H1 (cell line): Measurements from ENCODE around the gene PLCB1. TPM values are rescaled to one million over a fixed set of nuclear protein-coding genes. Genes with fewer than 3 reads are reported as not detected.

ENCODE experiments used
- CTCF ChIA-PET: fragments of 300-600 bp; sonication (Branson Sonifier 250); formaldehyde crosslinking; loops from one replicate; lab custom pipeline; 2021; ENCODE audit not compliant: partially characterized antibody; lab: Charles Lee
- POLR2A ChIA-PET: fragments of 300-600 bp; sonication (Branson Sonifier 250); formaldehyde crosslinking; loops from one replicate; lab custom pipeline; 2021; ENCODE audit warnings: inconsistent platforms; ENCODE audit not compliant: partially characterized antibody; lab: Charles Lee
- DNase-seq, 2 experiments: peaks; one replicate each; pipeline versions ENCODE4 v3.0.0 to v3.0.0-alpha.2; 2010 to 2022; ENCODE audit warnings: low spot score in 2 of 2, low read depth in 1 of 2, mixed read lengths in 1 of 2
- FAIRE-seq: peaks from 2 replicates; lab custom pipeline; 2011; peaks lifted over from hg19 to GRCh38; lab: Jason Lieb, UNC
- H2AFZ ChIP-seq: 2 replicates; pipeline ENCODE4 v1.8.1; 2012; ENCODE audit warnings: low read length, inconsistent platforms
- H2AK5ac ChIP-seq: 2 replicates; pipeline ENCODE4 v1.6.1; 2013; ENCODE audit warnings: low read depth, low read length
- H2BK120ac ChIP-seq: replicated peaks from 2 replicates; pipeline ENCODE3; 2013; ENCODE audit warnings: low read depth, low read length, inconsistent platforms
- H2BK12ac ChIP-seq: 2 replicates; pipeline ENCODE4 v1.6.1; 2013; ENCODE audit warnings: low read depth, low read length
- H2BK15ac ChIP-seq: 2 replicates; pipeline ENCODE4 v1.6.1; 2013; ENCODE audit warnings: low read length
- H2BK20ac ChIP-seq: 2 replicates; pipeline ENCODE4 v1.6.1; 2013; ENCODE audit warnings: low read length
- H2BK5ac ChIP-seq: 2 replicates; pipeline ENCODE4 v1.6.1; 2013; ENCODE audit warnings: low read depth, low read length
- H3K14ac ChIP-seq: 2 replicates; pipeline ENCODE4 v1.6.1; 2013; ENCODE audit warnings: inconsistent platforms; ENCODE audit not compliant: insufficient read length
- H3K18ac ChIP-seq: 2 replicates; pipeline ENCODE4 v1.6.1; 2013; ENCODE audit warnings: low read length; ENCODE audit errors: extremely low read depth
- H3K23ac ChIP-seq: 2 replicates; pipeline ENCODE4 v1.6.1; 2013; ENCODE audit warnings: inconsistent platforms; ENCODE audit not compliant: insufficient read length
- H3K23me2 ChIP-seq: 2 replicates; pipeline ENCODE4 v1.6.1; 2013; ENCODE audit warnings: low read depth, low read length
- H3K27ac ChIP-seq: 2 replicates; pipeline ENCODE4 v1.6.1; 2011; ENCODE audit warnings: low read depth, low read length, inconsistent platforms
- H3K27me3 ChIP-seq, 4 experiments: replicated peaks in 1 of 4; 1 replicate in 1 of 4; 2 replicates in 3 of 4; pipeline versions ENCODE4 v1.6.1 to v1.8.1; 2011 to 2013; ENCODE audit warnings: low read length in 3 of 4, mild to moderate bottlenecking in 3 of 4, inconsistent platforms in 2 of 4, mixed read lengths in 2 of 4, moderate library complexity in 1 of 4; ENCODE audit not compliant: control insufficient read depth in 3 of 4, insufficient read depth in 3 of 4; ENCODE audit errors: extremely low read depth in 1 of 4
- H3K36me3 ChIP-seq, 4 experiments: 2 replicates each; pipeline versions ENCODE4 v1.6.1 to v1.8.1; 2011 to 2013; ENCODE audit warnings: mild to moderate bottlenecking in 4 of 4, low read length in 3 of 4, moderate library complexity in 2 of 4, control low read depth in 1 of 4, inconsistent platforms in 1 of 4; ENCODE audit not compliant: insufficient read depth in 4 of 4, control insufficient read depth in 2 of 4
- H3K4ac ChIP-seq: replicated peaks from 2 replicates; pipeline ENCODE3; 2013; ENCODE audit warnings: low read length, low read depth, mixed read lengths, inconsistent platforms; ENCODE audit not compliant: insufficient read length
- H3K4me1 ChIP-seq, 4 experiments: replicated peaks in 1 of 4; 1 replicate in 1 of 4; 2 replicates in 3 of 4; pipeline versions ENCODE4 v1.6.1 to v1.8.1; 2011 to 2013; ENCODE audit warnings: low read length in 3 of 4, inconsistent platforms in 2 of 4, mixed read lengths in 1 of 4; ENCODE audit not compliant: insufficient read depth in 4 of 4, control insufficient read depth in 3 of 4
- H3K4me2 ChIP-seq, 2 experiments: 2 replicates each; pipeline versions ENCODE4 v1.6.1 to v1.8.1; 2011 to 2013; ENCODE audit warnings: low read depth in 2 of 2, low read length in 2 of 2, control low read depth in 1 of 2, inconsistent platforms in 1 of 2, mild to moderate bottlenecking in 1 of 2; ENCODE audit not compliant: insufficient read depth in 1 of 2
- H3K4me3 ChIP-seq, 4 experiments: fragments of 200-600, 300-600 bp in 1 of 4; sonication (generic), shearing (Covaris generic), sonication (Bioruptor Twin) in 1 of 4; 2 replicates each; pipeline versions ENCODE4 v1.5.1 to v1.8.1; 2011 to 2016; ENCODE audit warnings: low read length in 4 of 4, low read depth in 3 of 4, control low read depth in 2 of 4, inconsistent platforms in 2 of 4, mild to moderate bottlenecking in 2 of 4, mixed read lengths in 1 of 4, moderate library complexity in 1 of 4; ENCODE audit not compliant: insufficient read depth in 2 of 4; ENCODE audit errors: extremely low read depth in 1 of 4
- H3K56ac ChIP-seq: replicated peaks from 2 replicates; pipeline ENCODE3; 2013; ENCODE audit warnings: low read depth, mild to moderate bottlenecking, mixed read lengths, low read length, inconsistent platforms; ENCODE audit not compliant: insufficient read length
- H3K79me1 ChIP-seq: 2 replicates; pipeline ENCODE4 v1.6.1; 2013; ENCODE audit warnings: low read depth, low read length, control low read depth
- H3K79me2 ChIP-seq, 2 experiments: 2 replicates each; pipeline versions ENCODE4 v1.6.1 to v1.8.1; 2012 to 2013; ENCODE audit warnings: low read length in 2 of 2, mild to moderate bottlenecking in 2 of 2, inconsistent platforms in 1 of 2; ENCODE audit not compliant: insufficient read depth in 2 of 2, control insufficient read depth in 1 of 2
- H3K9ac ChIP-seq, 4 experiments: replicated peaks in 1 of 4; 1 replicate in 1 of 4; 2 replicates in 3 of 4; pipeline versions ENCODE4 v1.6.1 to v1.8.1; 2011 to 2013; ENCODE audit warnings: low read depth in 3 of 4, low read length in 3 of 4, control low read depth in 2 of 4, mild to moderate bottlenecking in 2 of 4, moderate library complexity in 2 of 4, inconsistent platforms in 1 of 4; ENCODE audit errors: extremely low read depth in 1 of 4
- H3K9me3 ChIP-seq, 2 experiments: 2 replicates each; pipeline versions ENCODE4 v1.6.1 to v1.8.1; 2012 to 2013; ENCODE audit warnings: mild to moderate bottlenecking in 2 of 2, moderate library complexity in 2 of 2, control low read depth in 1 of 2, inconsistent platforms in 1 of 2, low read depth in 1 of 2, low read length in 1 of 2, mixed read lengths in 1 of 2; ENCODE audit not compliant: insufficient read depth in 2 of 2
- H4K20me1 ChIP-seq, 2 experiments: replicated peaks in 1 of 2; 2 replicates each; pipeline versions ENCODE3 to v1.8.1; 2011 to 2013; ENCODE audit warnings: inconsistent platforms in 2 of 2, low read length in 2 of 2, mild to moderate bottlenecking in 1 of 2; ENCODE audit not compliant: insufficient read depth in 2 of 2, control insufficient read depth in 1 of 2
- H4K5ac ChIP-seq: 2 replicates; pipeline ENCODE4 v1.6.1; 2013; ENCODE audit warnings: low read length, low read depth, mixed read lengths, inconsistent platforms; ENCODE audit not compliant: insufficient read length
- H4K8ac ChIP-seq: 2 replicates; pipeline ENCODE4 v1.8.0; 2013; ENCODE audit warnings: mild to moderate bottlenecking, moderate library complexity, low read length, inconsistent platforms; ENCODE audit not compliant: insufficient read depth; ENCODE audit errors: extremely low read depth
- H4K91ac ChIP-seq: replicated peaks from 2 replicates; pipeline ENCODE3; 2013; ENCODE audit warnings: low read length, mixed read lengths, inconsistent platforms; ENCODE audit not compliant: insufficient read length
- CTCF ChIP-seq, 3 experiments: IDR thresholded peaks; 1 replicate in 2 of 3; 2 replicates in 1 of 3; pipeline versions ENCODE4 v1.5.1 to v1.6.1; 2011; ENCODE audit warnings: low read length in 3 of 3, mild to moderate bottlenecking in 3 of 3, inconsistent platforms in 2 of 3, low read depth in 1 of 3, moderate library complexity in 1 of 3; ENCODE audit not compliant: insufficient read depth in 1 of 3; ENCODE audit errors: control extremely low read depth in 1 of 3
- TBP ChIP-seq: IDR thresholded peaks from 2 replicates; pipeline ENCODE4 v1.6.1; 2011; ENCODE audit warnings: low read depth, low read length, improper control_type of control experiment
- WGBS, 2 experiments: shearing (Covaris generic) in 1 of 2; methylation state at CpG; one replicate each; pipeline versions ENCODE4 v1.1.6 to v1.1.7; 2013 to 2015; ENCODE audit warnings: low lambda C conversion rate in 2 of 2, mixed read lengths in 2 of 2, inconsistent platforms in 1 of 2, low coverage in 1 of 2, missing lambda C conversion rate in 1 of 2; ENCODE audit not compliant: insufficient replicate concordance in 2 of 2, insufficient coverage in 1 of 2, insufficient read length in 1 of 2; ENCODE audit errors: extremely low coverage in 1 of 2, missing lambda C conversion rate in 1 of 2; 5-methylcytosine and 5-hydroxymethylcytosine counted together
- polyA plus RNA-seq, 7 experiments: library from polyadenylated mRNA; depleted of rRNA in 3 of 7; stranded (reverse) in 5 of 7; unstranded in 2 of 7; fragments of >200 nt in 5 of 7; fragments of 200-250 nt in 2 of 7; gene quantifications; 1 replicate in 5 of 7; 2 replicates in 1 of 7; 4 replicates in 1 of 7; pipeline versions ENCODE4 v1.2.1 to v1.2.3, GENCODE V29; 2011 to 2013; ENCODE audit warnings: missing spikeins in 2 of 7, mixed read lengths in 2 of 7
- total RNA-seq: library from RNA; stranded (reverse); fragmentation: NEBNext Ultra II Directional; extraction: Animal tissue kit (Norgen Biotek cat#: 25700); gene quantifications from 2 replicates; pipeline ENCODE4 v1.2.1, GENCODE V29; 2021

PLCB1 gene
- total and polyA plus RNA-seq, 2 of the 8 experiments (the other 6 are each of a cell fraction or from before 2014, with no cell fraction given), result 2.6 to 9.1 TPM

- no peak overlapping the region for H3K56ac ChIP-seq
- H3K36me3 ChIP-seq, result no peaks in the 10 kb centered on the region
- H3K4me1 ChIP-seq, result peaks cover 0 to 2% (median 0%) of the 10 kb centered on the region in 4 experiments; a peak in 2 of 7 replicates
- H2BK12ac ChIP-seq, result no peak overlapping the region
- no peak overlapping the region for H2AFZ ChIP-seq
- no peaks in the 10 kb centered on the region; a peak in 1 of 4 replicates for H3K9me3 ChIP-seq
- no peak overlapping the region for H3K27ac ChIP-seq
- no peak overlapping the region for H3K4me3 ChIP-seq
- H2BK20ac ChIP-seq, result no peak overlapping the region
- WGBS, 2 experiments, result 94% methylated on average over 5 of the region's 5 CpGs; no CpG with 5 or more reads in 1 of the 2 experiments
- no peaks in the 10 kb centered on the region for H4K20me1 ChIP-seq
- FAIRE-seq (no peak), DNase-seq (no peak)
- H2BK120ac ChIP-seq, result no peak overlapping the region
- H4K91ac ChIP-seq, result no peak overlapping the region
- no peak overlapping the region for H4K5ac ChIP-seq
- no peak overlapping the region for H2BK5ac ChIP-seq
- H3K4me2 ChIP-seq, result no peak overlapping the region
- no peak overlapping the region for H3K23ac ChIP-seq
- H3K79me1 ChIP-seq, result no peaks in the 10 kb centered on the region
- H3K23me2 ChIP-seq, result no peaks in the 10 kb centered on the region
- H3K18ac ChIP-seq, result no peak overlapping the region
- no peaks in the 10 kb centered on the region for H3K27me3 ChIP-seq
- no peak overlapping the region for H3K14ac ChIP-seq
- H3K4ac ChIP-seq, result no peak overlapping the region
- H4K8ac ChIP-seq, result no peak overlapping the region
- no peak overlapping the region for H3K9ac ChIP-seq
- no peak overlapping the region for H2BK15ac ChIP-seq
- no peak for TF ChIP-seq TBP
- no peak for TF ChIP-seq CTCF (IDR thresholded peaks at IDR 0.05; ENCODE audit: control extremely low read depth in 1 of 3, insufficient read depth in 1 of 3, low read depth in 1 of 3, low read length in 3 of 3)
- ChIA-PET POLR2A (no interaction called here), CTCF (interaction anchor here (0.6 kb wide), 1 partner anchor 15 kb away, joined by 4 read pairs; no protein-coding TSS in a partner anchor)
- no peaks in the 10 kb centered on the region for H3K79me2 ChIP-seq
- no peak overlapping the region for H2AK5ac ChIP-seq
Observed at GRCh38 chr20:8774412-8774811, 642.3 kb downstream of the PLCB1 start.
